ENCODE measurements around the gene ZBTB7B. TPM values are rescaled to one million over a fixed set of nuclear protein-coding genes. Genes with fewer than 3 reads are reported as not detected.

The ZBTB7B gene
- total and polyA plus RNA-seq, 2 donors (not counting 1 experiment from before 2014, with no cell fraction given): 55.7 to 67.3 TPM

DNA sequence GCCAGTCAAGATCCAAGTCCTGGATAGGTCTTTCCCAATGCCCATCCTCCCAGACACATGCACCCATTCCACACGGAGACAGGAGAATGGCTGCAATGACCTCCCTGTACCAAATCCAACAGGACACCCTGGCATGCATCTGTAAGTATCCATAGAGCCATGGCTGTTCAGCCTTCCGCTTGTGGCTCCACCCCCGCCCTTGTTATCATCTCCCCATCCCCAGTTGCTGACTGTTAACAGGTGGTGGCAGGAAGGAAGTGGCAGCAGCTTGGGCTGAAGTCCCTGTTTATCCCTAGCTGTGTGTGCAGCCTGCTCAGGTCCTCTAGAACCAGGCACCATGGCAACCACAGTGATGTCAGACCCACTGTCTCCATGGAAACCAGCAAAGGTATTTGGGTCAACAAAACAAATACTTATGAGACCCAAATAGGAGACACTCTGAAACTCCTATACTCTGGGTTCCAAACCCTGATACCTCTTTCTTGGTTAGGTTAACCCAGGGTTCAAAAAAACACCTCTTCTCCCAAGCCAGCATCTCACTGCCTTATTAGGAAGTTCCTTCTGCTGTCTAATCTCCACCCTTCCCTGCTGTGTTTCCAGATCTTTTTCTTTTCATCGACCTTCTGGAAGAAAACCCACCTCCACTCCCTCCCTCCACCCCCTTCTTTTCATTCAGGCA, 47.4 kb upstream of the ZBTB7B start:
- Histone ChIP-seq H3K9ac (ENCODE audit: low read length) (peak overlapping the region; percentile 97), H3K4me3 (ENCODE audit: control extremely low read depth in 1 of 5, extremely low read depth in 1 of 5, insufficient read depth in 1 of 5, low read depth in 2 of 5, low read length in 4 of 5) (peak overlapping the region; percentile 71 to 97 (median 83)), H3K4me2 (replicated peaks; ENCODE audit: low read depth, low read length, poor library complexity, severe bottlenecking) (peak overlapping the region; percentile 85), H3K4me1 (ENCODE audit: control insufficient read depth in 2 of 2, insufficient read depth in 2 of 2, low read length in 2 of 2) (peaks cover 52 to 67% of the 10 kb centered on the region in 2 donors), H3K36me3 (replicated peaks in 1 of 2; ENCODE audit: control extremely low read depth in 1 of 2, control insufficient read depth in 1 of 2, extremely low read depth in 1 of 2, insufficient read depth in 2 of 2, low read length in 1 of 2) (peaks cover 2 to 41% of the 10 kb centered on the region in 2 experiments), H2AFZ (ENCODE audit: insufficient read depth, low read depth, low read length, poor library complexity, severe bottlenecking) (peak overlapping the region; percentile 63), H3K9me3 (ENCODE audit: control extremely low read depth in 1 of 3, control insufficient read depth in 2 of 3, insufficient read depth in 1 of 3, low read length in 2 of 3) (no peaks in the 10 kb centered on the region), H3K27ac (ENCODE audit: low read length in 2 of 2) (peak overlapping the region; percentile 99), H3K27me3 (replicated peaks in 1 of 4; ENCODE audit: control extremely low read depth in 1 of 4, control insufficient read depth in 3 of 4, insufficient read depth in 4 of 4, low read length in 3 of 4) (no peaks in the 10 kb centered on the region), H3K79me2 (ENCODE audit: control insufficient read depth, insufficient read depth, low read length) (peaks cover 93% of the 10 kb centered on the region), H4K20me1 (ENCODE audit: control insufficient read depth, insufficient read depth, low read length, poor library complexity, severe bottlenecking) (peaks cover 68% of the 10 kb centered on the region)
- intact Hi-C loops (cut with micrococcal nuclease): loop anchor here (1.0 to 5.0 kb wide), 6 partner anchors 11 to 348 kb away; partner anchors contain the start of genes ADAR, CKS1B and EFNA4
- no peaks in the 10 kb centered on the region for H3K9me3 Mint-ChIP-seq (ENCODE audit: insufficient read depth)
- peak overlapping the region; percentile 96 for H3K27ac Mint-ChIP-seq
- no peak for TF ChIP-seq EZH2 (IDR thresholded peaks at IDR 0.05; ENCODE audit: borderline replicate concordance, insufficient read depth, low read depth, low read length, poor library complexity, severe bottlenecking)
- TF ChIP-seq, protein P1, sequence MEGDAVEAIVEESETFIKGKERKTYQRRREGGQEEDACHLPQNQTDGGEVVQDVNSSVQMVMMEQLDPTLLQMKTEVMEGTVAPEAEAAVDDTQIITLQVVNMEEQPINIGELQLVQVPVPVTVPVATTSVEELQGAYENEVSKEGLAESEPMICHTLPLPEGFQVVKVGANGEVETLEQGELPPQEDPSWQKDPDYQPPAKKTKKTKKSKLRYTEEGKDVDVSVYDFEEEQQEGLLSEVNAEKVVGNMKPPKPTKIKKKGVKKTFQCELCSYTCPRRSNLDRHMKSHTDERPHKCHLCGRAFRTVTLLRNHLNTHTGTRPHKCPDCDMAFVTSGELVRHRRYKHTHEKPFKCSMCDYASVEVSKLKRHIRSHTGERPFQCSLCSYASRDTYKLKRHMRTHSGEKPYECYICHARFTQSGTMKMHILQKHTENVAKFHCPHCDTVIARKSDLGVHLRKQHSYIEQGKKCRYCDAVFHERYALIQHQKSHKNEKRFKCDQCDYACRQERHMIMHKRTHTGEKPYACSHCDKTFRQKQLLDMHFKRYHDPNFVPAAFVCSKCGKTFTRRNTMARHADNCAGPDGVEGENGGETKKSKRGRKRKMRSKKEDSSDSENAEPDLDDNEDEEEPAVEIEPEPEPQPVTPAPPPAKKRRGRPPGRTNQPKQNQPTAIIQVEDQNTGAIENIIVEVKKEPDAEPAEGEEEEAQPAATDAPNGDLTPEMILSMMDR (IDR thresholded peaks at IDR 0.05): no peak
- no peaks in the 10 kb centered on the region for H3K27me3 Mint-ChIP-seq
- ATAC-seq (ENCODE audit: low read depth): peak; percentile 77
- POLR2A ChIA-PET: interaction anchor here (0.8 to 3.4 kb wide), 9 partner anchors 9 to 108 kb away, joined by 3 to 26 read pairs (median 4); partner anchors contain the start of genes CKS1B, EFNA4, PMVK and SHC1
- CTCF ChIA-PET: interaction anchor here (0.6 to 6.1 kb wide), 24 partner anchors 12 to 395 kb away, joined by 3 to 46 read pairs (median 6); partner anchors contain the start of genes ADAM15, EFNA4, FLAD1 and PMVK
- WGBS (ENCODE audit: insufficient coverage): 0% methylated on average over 3 of the region's 4 CpGs
- H3K4me1 Mint-ChIP-seq: peaks cover 71% of the 10 kb centered on the region
- peak; percentile 94 for DNase-seq
- peak overlapping the region; percentile 92 for H3K4me3 Mint-ChIP-seq
